DND-41 (cell line): ENCODE measurements around the gene UCP2.

Source experiments
- CTCF ChIP-seq: IDR thresholded peaks from 2 replicates; pipeline ENCODE4 v1.5.1; 2012; ENCODE audit warnings: borderline replicate concordance, low read length, moderate library complexity, mild to moderate bottlenecking; ENCODE audit not compliant: poor library complexity, severe bottlenecking; ENCODE audit errors: extremely low read depth
- EZH2 ChIP-seq: IDR thresholded peaks from 3 replicates; pipeline ENCODE4 v1.6.1; 2012; ENCODE audit warnings: borderline replicate concordance, low read depth, mild to moderate bottlenecking, moderate library complexity, low read length, inconsistent platforms; ENCODE audit not compliant: severe bottlenecking

- TF ChIP-seq CTCF: no peak
- TF ChIP-seq EZH2: no peak
Observed at GRCh38 chr11:74025467-74026166, 43.0 kb upstream of the UCP2 start.
